Upper lobe of right lung (tissue), 1 donor: Measurements from ENCODE around the gene LRRC43. TPM values are rescaled to one million over a fixed set of nuclear protein-coding genes. Genes with fewer than 3 reads are reported as not detected.

Source experiments
- ATAC-seq: fragments of 200-7000 bp; cut with Tn5 transposase; one replicate; pipeline ENCODE4 v1.9.1; 2020; ENCODE audit warnings: mild to moderate bottlenecking, moderate library complexity
- DNase-seq: peaks from one replicate; pipeline ENCODE4 v3.0.0-alpha.2; 2020
- H3K27ac ChIP-seq: fragments of 200-600 bp; one replicate; pipeline ENCODE4 v1.8.0; 2022
- H3K27me3 ChIP-seq: fragments of 200-600 bp; one replicate; pipeline ENCODE4 v1.8.0; 2022; ENCODE audit warnings: mild to moderate bottlenecking
- H3K36me3 ChIP-seq: fragments of 200-600 bp; one replicate; pipeline ENCODE4 v1.8.0; 2022
- H3K4me1 ChIP-seq: fragments of 200-600 bp; one replicate; pipeline ENCODE4 v1.8.0; 2022
- H3K4me3 ChIP-seq: fragments of 200-600 bp; one replicate; pipeline ENCODE4 v1.8.0; 2022; ENCODE audit warnings: mild to moderate bottlenecking
- H3K9me3 ChIP-seq: fragments of 200-600 bp; one replicate; pipeline ENCODE4 v1.8.0; 2022
- CTCF ChIP-seq: fragments of 200-600 bp; IDR thresholded peaks from one replicate; pipeline ENCODE4 v1.8.0; 2022; ENCODE audit warnings: antibody characterized with exemption
- intact Hi-C: fragments of 100-400 bp; cut with DNase I; formaldehyde crosslinking; loops from one replicate; pipeline ENCODE4 v1.11.0; 2022
- total RNA-seq: library from RNA; stranded (reverse); fragmentation: NEBNext Ultra II Directional; extraction: Animal tissue kit (Norgen Biotek cat#: 25700); gene quantifications from one replicate; pipeline ENCODE4 v1.2.1, GENCODE V29; 2021
- donor health status: DM: no; HTN: yes; CAD: no; lungs with severe emphysema.

Gene LRRC43
- total RNA-seq, 1 donor from 2014 or later: not detected

GRCh38 chr12:122148657-122149056 is 34.3 kb upstream of the LRRC43 start:
- no peak for TF ChIP-seq CTCF
- Histone ChIP-seq H3K36me3 (peaks cover 9% of the 10 kb centered on the region), H3K4me3 (no peak overlapping the region), H3K27me3 (no peaks in the 10 kb centered on the region), H3K4me1 (no peaks in the 10 kb centered on the region), H3K9me3 (no peaks in the 10 kb centered on the region), H3K27ac (no peak overlapping the region)
- intact Hi-C loops: no loop called here
- no peak for ATAC-seq
- DNase-seq: no peak

- no peaks in the 10 kb centered on the region for H3K9me3 ChIP-seq
- no peak for DNase-seq
- H3K36me3 ChIP-seq: no peaks in the 10 kb centered on the region
- no peak for TF ChIP-seq CTCF
- H3K4me3 ChIP-seq: no peak overlapping the region
- ATAC-seq: no peak
- H3K27ac ChIP-seq: no peak overlapping the region
- no peaks in the 10 kb centered on the region for H3K27me3 ChIP-seq
- intact Hi-C loops: no loop called here
- no peaks in the 10 kb centered on the region for H3K4me1 ChIP-seq
Observed at GRCh38 chr12:122150127-122150681, 32.7 kb upstream of the LRRC43 start.

GRCh38 chr12:122152754-122153153 is 30.2 kb upstream of the LRRC43 start:
- H3K27me3 ChIP-seq: no peaks in the 10 kb centered on the region
- no peaks in the 10 kb centered on the region for H3K4me1 ChIP-seq
- no peak overlapping the region for H3K27ac ChIP-seq
- H3K9me3 ChIP-seq: no peaks in the 10 kb centered on the region
- no peak for DNase-seq
- no peaks in the 10 kb centered on the region for H3K36me3 ChIP-seq
- ATAC-seq: no peak
- no peak for TF ChIP-seq CTCF
- no peak overlapping the region for H3K4me3 ChIP-seq
- intact Hi-C loops: no loop called here

- DNase-seq: no peak
- H3K9me3 ChIP-seq: no peaks in the 10 kb centered on the region
- no peaks in the 10 kb centered on the region for H3K36me3 ChIP-seq
- no peak overlapping the region for H3K27ac ChIP-seq
- no peaks in the 10 kb centered on the region for H3K4me1 ChIP-seq
- TF ChIP-seq CTCF: no peak
- no peak overlapping the region for H3K4me3 ChIP-seq
- no peaks in the 10 kb centered on the region for H3K27me3 ChIP-seq
- ATAC-seq: no peak
- intact Hi-C loops: no loop called here
Observed at GRCh38 chr12:122155705-122156104, 27.2 kb upstream of the LRRC43 start.

- no peak overlapping the region for H3K27ac ChIP-seq
- no peak overlapping the region for H3K4me3 ChIP-seq
- H3K9me3 ChIP-seq: no peaks in the 10 kb centered on the region
- TF ChIP-seq CTCF: no peak
- H3K36me3 ChIP-seq: no peaks in the 10 kb centered on the region
- DNase-seq (no peak), ATAC-seq (no peak)
- H3K27me3 ChIP-seq: no peaks in the 10 kb centered on the region
- intact Hi-C loops: no loop called here
- H3K4me1 ChIP-seq: no peaks in the 10 kb centered on the region
Observed at GRCh38 chr12:122158700-122159285, 24.1 kb upstream of the LRRC43 start.

GRCh38 chr12:122159882-122160281 is 23.0 kb upstream of the LRRC43 start:
- DNase-seq (no peak), ATAC-seq (no peak)
- intact Hi-C loops: no loop called here
- no peak for TF ChIP-seq CTCF
- Histone ChIP-seq H3K36me3 (no peaks in the 10 kb centered on the region), H3K4me1 (no peaks in the 10 kb centered on the region), H3K27ac (no peak overlapping the region), H3K9me3 (no peaks in the 10 kb centered on the region), H3K27me3 (no peaks in the 10 kb centered on the region), H3K4me3 (no peak overlapping the region)
